HL-60 (cell line): ENCODE measurements around the gene TYMP.

Experiments
- CTCF ChIP-seq: IDR thresholded peaks from one replicate; pipeline ENCODE4 v1.5.1; 2011; ENCODE audit warnings: low read length, control low read depth, inconsistent platforms; ENCODE audit not compliant: insufficient read depth
- POLR2AphosphoS5 ChIP-seq: IDR thresholded peaks from 2 replicates; pipeline ENCODE4 v1.6.1; 2012; ENCODE audit warnings: low read depth
- REST ChIP-seq: IDR thresholded peaks from 2 replicates; pipeline ENCODE4 v1.6.1; 2012; ENCODE audit warnings: low read depth; ENCODE audit not compliant: insufficient replicate concordance

- TF ChIP-seq CTCF (no peak), POLR2AphosphoS5 (no peak), REST (no peak)
Measured at GRCh38 chr22:50505776-50506610, 23.8 kb downstream of the TYMP start.
